Measurements from ENCODE around the gene FOXJ3. TPM values are rescaled to one million over a fixed set of nuclear protein-coding genes. Genes with fewer than 3 reads are reported as not detected.
A peak's percentile ranks its signal among the peaks of the same experiment; 100 is the strongest.

FOXJ3 gene
- total and polyA plus RNA-seq, 2 experiments from 2014 or later: 16.3 to 23.6 TPM

DNA sequence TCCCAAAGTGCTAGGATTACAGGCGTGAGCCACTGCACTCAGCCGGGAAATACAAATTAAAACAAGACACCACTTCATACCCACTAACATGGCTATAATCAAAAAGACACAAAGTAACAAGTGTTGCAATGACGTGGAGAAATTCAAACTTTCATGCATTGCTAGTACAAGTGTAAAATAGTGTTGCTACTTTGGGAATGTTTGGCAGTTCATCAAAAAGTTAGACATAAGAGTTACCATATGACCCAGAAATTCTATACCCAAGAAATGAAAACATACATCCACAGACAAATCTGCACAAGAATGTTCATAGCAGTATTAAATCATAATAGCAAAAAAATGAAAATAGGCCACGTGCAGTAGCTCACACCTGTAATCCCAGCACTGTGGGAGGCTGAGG lies 16.4 kb downstream of the FOXJ3 start:
- Histone ChIP-seq H3K79me2 (ENCODE audit: insufficient read depth) (peaks cover 97% of the 10 kb centered on the region), H3K9me3 (ENCODE audit: low read depth) (no peaks in the 10 kb centered on the region), H3K4me2 (ENCODE audit: unreplicated experiment) (no peak overlapping the region)

DNA sequence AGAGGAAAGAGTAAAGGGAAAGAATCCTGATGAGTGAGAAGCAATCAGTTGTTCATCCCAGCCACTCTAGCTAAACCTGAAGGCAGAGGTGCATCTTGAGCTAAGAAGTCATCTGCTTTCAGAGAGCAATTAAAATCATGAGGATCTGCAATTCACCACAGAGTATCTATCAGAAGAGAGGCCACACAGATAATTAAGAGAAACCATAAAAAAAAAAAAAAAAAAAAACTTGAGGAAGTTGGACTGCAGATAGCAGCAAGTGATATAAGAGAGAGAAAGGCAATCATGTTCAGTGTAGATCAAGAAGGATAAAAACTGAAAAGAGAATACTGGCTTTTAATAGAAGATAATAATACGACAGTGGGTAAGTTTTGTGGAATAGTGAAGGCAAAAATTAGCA lies 17.7 kb downstream of the FOXJ3 start:
- H3K9me3 ChIP-seq (ENCODE audit: low read depth): no peaks in the 10 kb centered on the region
- peaks cover 27% of the 10 kb centered on the region for H3F3A ChIP-seq (ENCODE audit: insufficient read depth)
- H3K36me3 ChIP-seq (ENCODE audit: low read depth): no peaks in the 10 kb centered on the region
- H3K79me2 ChIP-seq (ENCODE audit: insufficient read depth): peaks cover 97% of the 10 kb centered on the region
- no peak overlapping the region for H2AFZ ChIP-seq
- no peak overlapping the region for H3K4me2 ChIP-seq (ENCODE audit: unreplicated experiment)
- DNase-seq: no peak
- 0 out of 2 replicates have a peak, but pooled peaks cover 8% of the 10 kb centered on the region for H4K20me1 ChIP-seq (ENCODE audit: insufficient read depth)
- in situ Hi-C loops (cut with MboI): no loop called here
- H3K27ac ChIP-seq: no peak overlapping the region
- H3K4me1 ChIP-seq (ENCODE audit: insufficient read depth): peaks cover 30% of the 10 kb centered on the region
- H3K4me3 ChIP-seq: no peak overlapping the region
- WGBS, 2 experiments (ENCODE audit: low coverage in 1 of 2, low lambda C conversion rate in 2 of 2, missing lambda C conversion rate in 2 of 2): 100% methylated on average over 1 of the region's 1 CpG
- no peak overlapping the region for H3K9ac ChIP-seq
- no peaks in the 10 kb centered on the region for H3K9me2 ChIP-seq (ENCODE audit: insufficient read depth)
- TF ChIP-seq EZH2 (IDR thresholded peaks at IDR 0.05; ENCODE audit: insufficient read depth, poor library complexity, severe bottlenecking) (no peak), EZH2phosphoT487 (IDR thresholded peaks at IDR 0.05; ENCODE audit: insufficient read depth, low read depth) (no peak)
- H3K27me3 ChIP-seq (replicated peaks; ENCODE audit: insufficient read depth): no peaks in the 10 kb centered on the region

More for the DNA sequence above, 16.4 kb downstream of the FOXJ3 start:
- Histone ChIP-seq H3K27ac (peak overlapping the region; percentile 45; the same call in 1 of the 2 replicates), H4K20me1 (ENCODE audit: insufficient read depth) (0 out of 2 replicates have a peak, but pooled peaks cover 4% of the 10 kb centered on the region), H3F3A (ENCODE audit: insufficient read depth) (peaks cover 39% of the 10 kb centered on the region), H3K4me3 (no peak overlapping the region), H3K4me1 (ENCODE audit: insufficient read depth) (peaks cover 43% of the 10 kb centered on the region), H3K36me3 (ENCODE audit: low read depth) (no peaks in the 10 kb centered on the region), H2AFZ (no peak overlapping the region), H3K9ac (no peak overlapping the region), H3K9me2 (ENCODE audit: insufficient read depth) (no peaks in the 10 kb centered on the region), H3K27me3 (replicated peaks; ENCODE audit: insufficient read depth) (no peaks in the 10 kb centered on the region)
- in situ Hi-C loops (cut with MboI): no loop called here
- no peak for DNase-seq
- TF ChIP-seq EZH2 (IDR thresholded peaks at IDR 0.05; ENCODE audit: insufficient read depth, poor library complexity, severe bottlenecking): no peak
- no peak for TF ChIP-seq EZH2phosphoT487 (IDR thresholded peaks at IDR 0.05; ENCODE audit: insufficient read depth, low read depth)
- WGBS, 2 experiments (ENCODE audit: low coverage in 1 of 2, low lambda C conversion rate in 2 of 2, missing lambda C conversion rate in 2 of 2): 42 to 49% methylated on average over 4 of the region's 4 CpGs

DNA sequence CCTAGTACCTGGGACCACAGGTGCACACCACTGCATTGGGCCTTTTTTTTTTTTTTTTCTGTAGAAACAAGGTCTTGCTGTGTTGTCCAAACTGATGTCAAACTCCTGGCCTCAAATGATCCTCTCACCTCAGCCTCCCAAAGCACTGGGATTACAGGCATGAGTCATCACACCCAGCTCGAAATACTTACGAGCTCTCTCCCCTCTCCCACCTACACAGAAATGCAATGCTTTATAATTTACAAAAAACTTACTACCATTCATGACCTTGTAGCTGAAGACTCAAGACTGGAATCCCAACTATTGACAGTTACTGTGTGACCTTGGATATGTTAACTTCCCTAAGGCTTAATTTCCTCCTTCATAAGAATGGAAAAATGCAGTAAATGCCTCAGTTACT lies 18.7 kb downstream of the FOXJ3 start:
- TF ChIP-seq EZH2phosphoT487 (IDR thresholded peaks at IDR 0.05; ENCODE audit: insufficient read depth, low read depth) (no peak), EZH2 (IDR thresholded peaks at IDR 0.05; ENCODE audit: insufficient read depth, poor library complexity, severe bottlenecking) (no peak)
- no peak overlapping the region for H3K4me2 ChIP-seq (ENCODE audit: unreplicated experiment)
- H3K9me2 ChIP-seq (ENCODE audit: insufficient read depth): no peaks in the 10 kb centered on the region
- no peak overlapping the region for H3K27ac ChIP-seq
- no peaks in the 10 kb centered on the region for H3K36me3 ChIP-seq (ENCODE audit: low read depth)
- in situ Hi-C loops (cut with MboI): no loop called here
- H2AFZ ChIP-seq: no peak overlapping the region
- no peak overlapping the region for H3K4me3 ChIP-seq
- peaks cover 27% of the 10 kb centered on the region for H3K4me1 ChIP-seq (ENCODE audit: insufficient read depth)
- peaks cover 11% of the 10 kb centered on the region; the same call in 1 of the 2 replicates for H4K20me1 ChIP-seq (ENCODE audit: insufficient read depth)
- peaks cover 97% of the 10 kb centered on the region for H3K79me2 ChIP-seq (ENCODE audit: insufficient read depth)
- no peak overlapping the region for H3K9ac ChIP-seq
- H3K27me3 ChIP-seq (replicated peaks; ENCODE audit: insufficient read depth): no peaks in the 10 kb centered on the region
- no peak for DNase-seq
- no peaks in the 10 kb centered on the region for H3K9me3 ChIP-seq (ENCODE audit: low read depth)
- H3F3A ChIP-seq (ENCODE audit: insufficient read depth): peaks cover 25% of the 10 kb centered on the region
- WGBS, 2 experiments (ENCODE audit: low coverage in 1 of 2, low lambda C conversion rate in 2 of 2, missing lambda C conversion rate in 2 of 2): 77 to 90% methylated on average over 2 of the region's 2 CpGs

DNA sequence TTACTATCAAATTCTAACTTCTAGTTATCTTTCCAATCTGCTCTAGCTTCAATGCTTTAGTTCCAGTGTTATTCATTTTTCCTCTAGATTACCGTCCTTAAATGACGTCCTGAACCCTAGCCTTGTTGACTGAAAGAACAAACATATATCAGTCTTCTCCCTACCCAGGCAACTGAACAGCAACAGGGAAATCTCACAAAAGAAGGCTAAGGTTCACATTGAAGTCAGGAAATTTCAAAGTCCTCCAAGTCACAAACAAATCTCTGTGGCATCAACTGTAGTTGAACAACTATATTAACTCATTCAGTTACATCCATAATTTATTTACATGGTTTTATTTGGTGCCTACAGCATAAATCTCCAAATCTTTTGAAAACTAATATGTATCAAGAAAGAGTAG lies 19.5 kb downstream of the FOXJ3 start:
- Histone ChIP-seq H3K27me3 (replicated peaks; ENCODE audit: insufficient read depth) (no peaks in the 10 kb centered on the region), H3K4me1 (ENCODE audit: insufficient read depth) (peaks cover 34% of the 10 kb centered on the region), H3K79me2 (ENCODE audit: insufficient read depth) (peaks cover 97% of the 10 kb centered on the region), H3K27ac (no peak overlapping the region), H2AFZ (no peak overlapping the region), H3K36me3 (ENCODE audit: low read depth) (no peaks in the 10 kb centered on the region), H3F3A (ENCODE audit: insufficient read depth) (peaks cover 31% of the 10 kb centered on the region), H3K9ac (no peak overlapping the region), H4K20me1 (ENCODE audit: insufficient read depth) (peaks cover 15% of the 10 kb centered on the region; the same call in 1 of the 2 replicates), H3K4me3 (no peak overlapping the region), H3K4me2 (ENCODE audit: unreplicated experiment) (no peak overlapping the region), H3K9me2 (ENCODE audit: insufficient read depth) (no peaks in the 10 kb centered on the region), H3K9me3 (ENCODE audit: low read depth) (no peaks in the 10 kb centered on the region)
- in situ Hi-C loops (cut with MboI): no loop called here
- WGBS, 2 experiments (ENCODE audit: low coverage in 1 of 2, low lambda C conversion rate in 2 of 2, missing lambda C conversion rate in 2 of 2): 94 to 98% methylated on average over 2 of the region's 2 CpGs
- no peak for TF ChIP-seq EZH2 (IDR thresholded peaks at IDR 0.05; ENCODE audit: insufficient read depth, poor library complexity, severe bottlenecking)
- no peak for TF ChIP-seq EZH2phosphoT487 (IDR thresholded peaks at IDR 0.05; ENCODE audit: insufficient read depth, low read depth)
- no peak for DNase-seq

Measured in GM23248 (cell line).